Measurements from ENCODE around the gene CUL9. TPM values are rescaled to one million over a fixed set of nuclear protein-coding genes. Genes with fewer than 3 reads are reported as not detected.

Gene CUL9
- total RNA-seq, 1 donor from 2014 or later, result 41.8 TPM

- peaks cover 15% of the 10 kb centered on the region for H3K4me1 ChIP-seq
- DNase-seq (no peak), ATAC-seq (no peak)
- H3K9me3 ChIP-seq, result no peaks in the 10 kb centered on the region
- no peaks in the 10 kb centered on the region for H3K27me3 ChIP-seq (ENCODE audit: low read depth)
- intact Hi-C loops (cut with DNase I), result no loop called here
- H3K27ac ChIP-seq, result no peak overlapping the region
- H3K4me3 ChIP-seq, result no peak overlapping the region
- no peak for TF ChIP-seq CTCF (IDR thresholded peaks at IDR 0.05)
- no peaks in the 10 kb centered on the region for H3K36me3 ChIP-seq
Measured at GRCh38 chr6:43231053-43231452, 49.1 kb downstream of the CUL9 start.

- no peak for TF ChIP-seq CTCF (IDR thresholded peaks at IDR 0.05)
- ATAC-seq (no peak), DNase-seq (no peak)
- intact Hi-C loops (cut with DNase I), result no loop called here
- no peaks in the 10 kb centered on the region for H3K27me3 ChIP-seq (ENCODE audit: low read depth)
- H3K4me3 ChIP-seq, result no peak overlapping the region
- H3K9me3 ChIP-seq, result no peaks in the 10 kb centered on the region
- H3K4me1 ChIP-seq, result peaks cover 15% of the 10 kb centered on the region
- no peak overlapping the region for H3K27ac ChIP-seq
- no peaks in the 10 kb centered on the region for H3K36me3 ChIP-seq
Measured at GRCh38 chr6:43231735-43232450, 49.9 kb downstream of the CUL9 start.

GRCh38 chr6:43235841-43236240 lies 53.8 kb downstream of the CUL9 start:
- ATAC-seq (no peak), DNase-seq (no peak)
- no peaks in the 10 kb centered on the region for H3K9me3 ChIP-seq
- peaks cover 10% of the 10 kb centered on the region for H3K27me3 ChIP-seq (ENCODE audit: low read depth)
- no peak overlapping the region for H3K27ac ChIP-seq
- no peak overlapping the region for H3K4me3 ChIP-seq
- H3K4me1 ChIP-seq, result no peaks in the 10 kb centered on the region
- no peak for TF ChIP-seq CTCF (IDR thresholded peaks at IDR 0.05)
- no peaks in the 10 kb centered on the region for H3K36me3 ChIP-seq
- intact Hi-C loops (cut with DNase I), result no loop called here

- intact Hi-C loops (cut with DNase I), result no loop called here
Measured at GRCh38 chr6:43239054-43239453, 57.1 kb downstream of the CUL9 start.

GRCh38 chr6:43240950-43241349 lies 59.0 kb downstream of the CUL9 start:
- H3K9me3 ChIP-seq, result no peaks in the 10 kb centered on the region
- H3K27ac ChIP-seq, result no peak overlapping the region
- H3K4me3 ChIP-seq, result no peak overlapping the region
- intact Hi-C loops (cut with DNase I), result no loop called here
- ATAC-seq, result no peak
- TF ChIP-seq CTCF (IDR thresholded peaks at IDR 0.05), result no peak
- no peak for DNase-seq
- no peaks in the 10 kb centered on the region for H3K36me3 ChIP-seq
- H3K27me3 ChIP-seq (ENCODE audit: low read depth), result peaks cover 47% of the 10 kb centered on the region
- H3K4me1 ChIP-seq, result no peaks in the 10 kb centered on the region

More at GRCh38 chr6:43239054-43239453, 57.1 kb downstream of the CUL9 start:
- no peak for ATAC-seq
- no peaks in the 10 kb centered on the region for H3K4me1 ChIP-seq
- no peak for TF ChIP-seq CTCF (IDR thresholded peaks at IDR 0.05)
- no peaks in the 10 kb centered on the region for H3K9me3 ChIP-seq
- H3K27ac ChIP-seq, result no peak overlapping the region
- no peak for DNase-seq
- no peak overlapping the region for H3K4me3 ChIP-seq
- H3K36me3 ChIP-seq, result no peaks in the 10 kb centered on the region
- peaks cover 38% of the 10 kb centered on the region for H3K27me3 ChIP-seq (ENCODE audit: low read depth)
